NCI-H2107 (cell line): ENCODE data around the gene CDKN2A.
"Not testable (repeated sequence)": the region's sequence is repeated elsewhere in the genome, so short reads cannot be mapped to it uniquely, and the experiment has no call there.

ENCODE experiments used
- DNase-seq: peaks from one replicate; lab custom pipeline; 2025; lab: John Stamatoyannopoulos, UW

The CDKN2A gene

DNA sequence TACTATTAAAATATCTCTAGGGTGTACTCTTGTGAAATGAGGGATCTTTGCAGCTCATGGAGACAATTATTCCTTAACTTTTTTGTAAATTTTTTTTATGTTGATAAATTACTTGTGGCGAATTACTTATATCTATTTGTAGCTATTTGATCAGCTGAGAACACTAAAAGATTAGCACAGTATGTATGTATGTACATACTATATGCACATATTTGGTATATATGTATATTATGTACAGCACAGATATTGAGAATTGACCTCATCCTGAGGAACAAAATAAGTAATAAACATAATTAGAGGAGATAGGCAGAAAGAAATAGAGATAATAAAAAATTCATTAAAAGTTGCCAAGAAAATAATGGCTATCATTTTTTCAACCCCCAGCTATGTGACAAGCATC, 11.8 kb downstream of the CDKN2A start:
- DNase-seq: no peak

DNA sequence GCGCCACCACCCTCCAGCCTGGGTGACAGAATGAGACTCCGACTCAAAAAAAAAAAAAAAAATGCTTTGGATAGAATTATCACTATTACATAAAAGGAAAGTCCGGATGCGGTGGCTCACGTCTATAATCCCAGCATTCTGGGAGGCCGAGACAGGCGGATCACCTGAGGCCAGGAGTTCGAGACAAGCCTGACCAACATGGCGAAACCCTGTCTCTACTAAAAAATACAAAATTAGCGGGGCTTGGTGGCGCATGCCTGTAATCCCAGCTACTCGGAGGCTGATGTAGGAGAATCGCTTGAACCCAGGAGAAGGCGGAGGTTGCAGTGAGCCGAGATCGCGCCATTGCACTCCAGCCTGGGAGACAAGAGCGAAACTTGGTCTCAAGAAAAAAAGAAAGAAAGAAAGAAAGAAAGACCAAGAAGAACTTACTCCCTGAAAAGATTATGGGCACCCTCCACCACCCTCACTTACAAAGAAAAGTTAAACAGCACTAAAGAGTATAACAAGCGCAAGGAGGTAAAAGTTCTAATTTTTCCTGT, 17.8 kb downstream of the CDKN2A start:
- no peak for DNase-seq

DNA sequence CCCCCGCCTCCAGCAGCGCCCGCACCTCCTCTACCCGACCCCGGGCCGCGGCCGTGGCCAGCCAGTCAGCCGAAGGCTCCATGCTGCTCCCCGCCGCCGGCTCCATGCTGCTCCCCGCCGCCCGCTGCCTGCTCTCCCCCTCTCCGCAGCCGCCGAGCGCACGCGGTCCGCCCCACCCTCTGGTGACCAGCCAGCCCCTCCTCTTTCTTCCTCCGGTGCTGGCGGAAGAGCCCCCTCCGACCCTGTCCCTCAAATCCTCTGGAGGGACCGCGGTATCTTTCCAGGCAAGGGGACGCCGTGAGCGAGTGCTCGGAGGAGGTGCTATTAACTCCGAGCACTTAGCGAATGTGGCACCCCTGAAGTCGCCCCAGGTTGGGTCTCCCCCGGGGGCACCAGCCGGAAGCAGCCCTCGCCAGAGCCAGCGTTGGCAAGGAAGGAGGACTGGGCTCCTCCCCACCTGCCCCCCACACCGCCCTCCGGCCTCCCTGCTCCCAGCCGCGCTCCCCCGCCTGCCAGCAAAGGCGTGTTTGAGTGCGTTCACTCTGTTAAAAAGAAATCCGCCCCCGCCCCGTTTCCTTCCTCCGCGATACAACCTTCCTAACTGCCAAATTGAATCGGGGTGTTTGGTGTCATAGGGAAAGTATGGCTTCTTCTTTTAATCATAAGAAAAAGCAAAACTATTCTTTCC, 19.3 kb downstream of the CDKN2A start:
- peak; percentile 78 for DNase-seq

DNA sequence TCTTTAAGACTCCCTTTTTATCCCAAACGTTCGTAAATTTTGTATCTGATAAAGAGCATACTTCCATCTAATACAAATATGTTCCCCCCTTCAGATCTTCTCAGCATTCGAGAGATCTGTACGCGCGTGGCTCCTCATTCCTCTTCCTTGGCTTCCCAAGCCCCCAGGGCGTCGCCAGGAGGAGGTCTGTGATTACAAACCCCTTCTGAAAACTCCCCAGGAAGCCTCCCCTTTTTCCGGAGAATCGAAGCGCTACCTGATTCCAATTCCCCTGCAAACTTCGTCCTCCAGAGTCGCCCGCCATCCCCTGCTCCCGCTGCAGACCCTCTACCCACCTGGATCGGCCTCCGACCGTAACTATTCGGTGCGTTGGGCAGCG, 19.9 kb downstream of the CDKN2A start:
- peak; percentile 12 for DNase-seq

DNA sequence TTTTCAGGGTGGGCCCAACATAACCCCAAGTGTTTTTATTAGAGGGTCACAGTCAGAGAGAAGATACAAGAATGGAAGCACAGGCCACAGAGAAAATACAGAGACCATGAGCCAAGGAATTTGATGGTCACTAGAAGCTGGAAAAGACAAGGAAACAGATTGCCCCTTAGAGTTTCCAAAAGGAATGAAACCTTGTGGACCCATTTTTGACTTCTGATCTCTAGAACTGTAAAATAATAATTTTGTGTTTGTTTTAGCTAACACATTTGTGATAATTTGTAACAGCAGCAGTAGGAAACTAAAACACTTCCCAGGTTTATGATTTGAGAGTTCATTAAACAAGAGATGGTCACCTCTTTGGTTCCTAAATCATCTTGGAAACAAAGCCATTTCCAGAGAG, 21.8 kb downstream of the CDKN2A start:
- DNase-seq: no peak

- DNase-seq: no peak
These were observed 23.2 kb downstream of the CDKN2A start for GRCh38 chr9:21970800-21971640.

GRCh38 chr9:21969951-21970799, 24.0 kb downstream of the CDKN2A start:
- no peak for DNase-seq

- DNase-seq: no peak
These were observed 24.9 kb downstream of the CDKN2A start for GRCh38 chr9:21969011-21969940.

- no peak for DNase-seq
These were observed 25.7 kb downstream of the CDKN2A start for GRCh38 chr9:21968331-21969010.

DNA sequence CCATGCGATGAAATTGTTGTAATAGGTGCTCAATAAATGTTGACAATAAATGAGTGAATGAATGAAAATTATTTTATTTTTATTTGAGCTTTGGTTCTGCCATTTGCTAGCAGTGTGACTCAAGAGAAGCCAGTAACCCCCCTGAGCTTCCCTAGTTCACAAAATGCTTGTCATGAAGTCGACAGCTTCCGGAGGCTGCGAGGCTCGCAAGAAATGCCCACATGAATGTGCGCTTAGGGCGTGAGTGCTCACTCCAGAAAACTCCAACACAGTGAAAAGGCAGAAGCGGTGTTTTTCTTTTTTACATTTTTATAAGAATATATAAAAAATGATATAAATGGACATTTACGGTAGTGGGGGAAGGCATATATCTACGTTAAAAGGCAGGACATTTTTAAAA, 26.5 kb downstream of the CDKN2A start:
- no peak for DNase-seq

DNA sequence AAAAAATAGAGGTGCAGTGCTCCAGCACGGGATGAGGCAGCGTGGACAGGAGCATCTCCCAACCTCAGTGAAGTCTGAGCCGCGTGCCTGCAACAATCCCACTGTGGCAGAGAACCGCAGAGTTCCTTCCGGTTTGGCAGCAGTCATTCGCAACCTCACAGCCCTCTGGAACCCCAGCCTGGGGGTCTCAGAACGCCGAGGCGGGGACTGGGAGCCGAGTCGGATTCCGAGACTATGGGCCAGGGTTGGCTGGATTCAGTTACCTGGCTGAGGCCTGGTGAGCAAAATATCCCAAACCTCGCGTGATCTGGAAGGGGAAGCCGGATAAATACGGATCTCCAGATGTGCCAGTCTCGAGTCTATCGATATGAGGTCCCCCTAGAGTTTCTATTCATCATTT, 27.0 kb downstream of the CDKN2A start:
- DNase-seq: no peak

DNA sequence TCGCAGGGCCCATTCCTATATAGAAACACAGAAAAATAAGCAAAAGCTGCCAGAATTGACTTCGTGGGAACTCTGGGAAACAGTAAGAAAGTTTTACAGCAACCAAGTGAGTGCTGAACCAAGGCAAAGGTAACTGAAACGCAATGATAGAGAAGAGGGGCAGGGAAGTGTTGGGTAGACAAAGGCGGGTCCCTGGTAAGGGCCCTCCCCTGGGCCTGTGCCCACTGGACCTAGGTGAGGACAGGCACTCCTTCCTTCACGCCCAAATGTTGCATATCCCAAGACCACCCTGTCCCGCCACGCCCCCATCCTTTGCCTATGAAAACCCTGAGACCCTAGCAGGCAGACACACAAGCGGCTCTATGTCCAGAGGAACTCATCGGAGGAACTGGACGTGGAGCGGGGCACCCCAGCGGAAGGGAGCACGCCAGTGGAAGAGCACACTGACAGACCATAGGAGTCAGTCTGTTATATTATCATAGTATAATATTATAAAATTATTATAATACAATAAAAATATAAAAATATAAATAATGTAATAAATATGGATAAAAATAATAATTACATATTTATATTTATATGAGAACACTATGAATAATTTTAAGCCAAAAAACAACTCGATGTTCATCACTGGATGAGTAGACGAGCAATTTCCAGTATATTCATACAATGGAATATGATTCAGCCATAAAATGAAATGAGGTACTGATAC, 27.9 kb downstream of the CDKN2A start:
- no peak for DNase-seq

- DNase-seq: no peak
These were observed 28.7 kb downstream of the CDKN2A start for GRCh38 chr9:21965401-21965951.

- DNase-seq: no peak
These were observed 29.2 kb downstream of the CDKN2A start for GRCh38 chr9:21964925-21965385.

GRCh38 chr9:21961569-21961968, 32.6 kb downstream of the CDKN2A start:
- DNase-seq: no peak

DNA sequence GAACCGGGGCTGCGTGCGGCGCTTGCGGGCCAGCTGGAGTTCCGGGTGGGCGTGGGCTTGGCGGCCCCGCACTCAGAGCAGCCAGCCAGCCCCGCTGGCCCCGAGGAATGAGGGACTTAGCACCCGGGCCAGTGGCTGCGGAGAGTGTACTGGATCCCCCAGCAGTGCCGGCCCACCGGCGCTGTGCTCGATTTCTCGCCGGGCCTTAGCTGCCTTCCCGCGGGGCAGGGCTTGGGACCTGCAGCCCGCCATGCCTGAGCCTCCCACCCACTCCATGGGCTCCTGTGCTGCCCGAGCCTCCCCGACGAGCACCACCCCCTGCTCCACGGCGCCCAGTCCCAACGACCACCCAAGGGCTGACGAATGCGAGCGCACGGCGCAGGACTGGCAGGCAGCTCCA, 34.9 kb downstream of the CDKN2A start:
- DNase-seq: not testable (repeated sequence)

DNA sequence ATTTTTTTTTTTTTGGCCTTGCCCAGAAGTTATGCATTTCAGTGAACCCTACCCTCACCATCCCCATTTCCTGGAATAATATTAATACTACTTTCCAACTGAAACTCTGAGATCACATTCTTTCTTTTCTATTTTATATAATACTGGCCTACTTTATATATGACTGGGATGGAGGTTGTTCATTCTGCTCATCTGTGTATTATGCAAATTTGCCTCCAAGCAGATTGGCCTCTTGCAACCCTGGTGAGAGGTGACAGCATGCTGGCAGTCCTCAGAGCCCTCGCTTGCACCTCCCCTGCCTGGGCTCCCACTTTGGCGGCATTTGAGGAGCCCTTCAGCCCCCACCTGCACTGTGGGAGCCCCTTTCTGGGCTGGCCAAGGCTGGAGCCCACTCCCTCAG, 35.4 kb downstream of the CDKN2A start:
- DNase-seq: no peak

DNA sequence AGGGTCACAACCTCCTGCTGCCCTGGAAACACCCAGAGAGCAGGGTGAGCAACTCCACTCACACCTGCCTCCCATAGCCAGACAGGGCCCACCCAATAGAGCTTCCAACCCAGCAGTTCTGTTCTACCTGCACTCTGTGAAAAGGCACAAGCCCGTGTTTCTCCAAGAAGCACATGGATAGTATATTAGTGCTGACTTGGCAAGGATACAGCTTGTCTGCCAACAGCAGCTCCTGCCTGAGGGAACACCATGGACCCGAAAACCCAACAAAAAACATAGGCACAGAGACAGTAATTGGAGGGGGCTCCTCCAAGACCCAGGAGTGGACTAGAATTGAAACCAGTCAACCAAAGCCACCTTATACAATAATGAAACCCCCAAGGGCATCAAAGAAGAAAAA, 48.6 kb downstream of the CDKN2A start:
- DNase-seq: no peak

DNA sequence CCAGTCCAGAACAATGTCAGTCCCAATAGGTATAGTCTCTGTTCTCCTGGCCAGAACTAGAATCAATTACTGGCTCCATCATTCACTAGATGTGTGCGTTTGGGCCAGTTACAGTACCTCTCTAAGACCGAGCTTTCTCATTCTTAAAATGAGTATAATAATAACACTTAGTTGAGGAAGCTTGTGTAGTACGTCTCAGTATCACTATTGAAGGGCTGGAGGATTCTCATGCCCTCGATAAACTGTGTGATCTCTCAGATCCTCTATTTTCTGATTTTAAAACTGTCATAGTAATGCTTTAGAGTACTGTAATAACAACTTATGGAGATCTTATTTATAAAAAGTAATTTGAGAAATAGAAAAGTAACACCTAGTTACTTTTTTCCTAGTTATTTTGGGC, 50.7 kb downstream of the CDKN2A start:
- no peak for DNase-seq
